Right lobe of liver (tissue), 4 donors: Measurements from ENCODE around the gene NEB.

Experiments
- CTCF ChIP-seq, 4 donors: fragments of 200-600 bp in 3 of 4; fragments of 450-650 bp in 1 of 4; IDR thresholded peaks; one replicate each; pipeline versions ENCODE4 v1.5.1 to v1.8.0; 2016 to 2022; ENCODE audit warnings: antibody characterized with exemption in 4 of 4, mild to moderate bottlenecking in 2 of 4
- POLR2A ChIP-seq: fragments of 450-650 bp; IDR thresholded peaks from one replicate; pipeline ENCODE4 v1.6.1; 2017; ENCODE audit warnings: antibody characterized with exemption, mild to moderate bottlenecking
- donor health status: DM: no; HTN: no; CAD: no.
- donor health status: DM: no; HTN: no; CAD: no.
- donor health status: DM: no; HTN: yes; CAD: no.

- no peak for TF ChIP-seq CTCF (IDR thresholded peaks at IDR 0.05)
- TF ChIP-seq POLR2A: no peak
Observed at GRCh38 chr2:151650456-151650855, 83.8 kb downstream of the NEB start.
